Transverse colon (tissue), 4 donors: ENCODE data around the gene DIPK1B. TPM values are rescaled to one million over a fixed set of nuclear protein-coding genes. Genes with fewer than 3 reads are reported as not detected.

Source experiments
- DNase-seq: peaks from one replicate; pipeline ENCODE4 v3.0.0-alpha.2; 2019
- H3K27ac ChIP-seq, 4 donors: fragments of 200-600 bp; sonication (generic); 2 replicates each; pipeline ENCODE4 v1.5.1; 2016 to 2018; ENCODE audit warnings: inconsistent platforms in 4 of 4
- H3K27me3 ChIP-seq: fragments of 200-600 bp; sonication (generic); 2 replicates; pipeline ENCODE4 v1.5.1; 2017; ENCODE audit warnings: inconsistent platforms
- H3K36me3 ChIP-seq, 4 donors: fragments of 200-600 bp; sonication (generic); 2 replicates each; pipeline ENCODE4 v1.5.1; 2017 to 2019; ENCODE audit warnings: inconsistent platforms in 4 of 4
- H3K4me1 ChIP-seq, 4 donors: fragments of 200-600 bp; sonication (generic); 2 replicates each; pipeline ENCODE4 v1.5.1; 2017 to 2020; ENCODE audit warnings: inconsistent platforms in 4 of 4
- H3K4me3 ChIP-seq, 4 donors: fragments of 200-600 bp; sonication (generic); 1 replicate in 1 of 4; 2 replicates in 3 of 4; pipeline versions ENCODE4 v1.5.1 to v1.6.1; 2017 to 2019; ENCODE audit warnings: inconsistent platforms in 4 of 4
- H3K9me3 ChIP-seq, 2 donors: fragments of 200-600 bp; sonication (generic); 2 replicates each; pipeline ENCODE4 v1.5.1; 2017 to 2019; ENCODE audit warnings: inconsistent platforms in 2 of 2
- CTCF ChIP-seq, 5 experiments: fragments of 200-600 bp in 3 of 5; fragments of 450-650 bp in 2 of 5; sonication (generic) in 3 of 5; IDR thresholded peaks; 1 replicate in 2 of 5; 2 replicates in 3 of 5; pipeline ENCODE4 v1.5.1; 2016 to 2017; ENCODE audit warnings: antibody characterized with exemption in 5 of 5, inconsistent platforms in 3 of 5, mild to moderate bottlenecking in 2 of 5, moderate library complexity in 1 of 5
- EP300 ChIP-seq: sonication (generic); formaldehyde crosslinking; IDR thresholded peaks from one replicate; pipeline ENCODE4 v1.6.1; 2017; ENCODE audit warnings: antibody characterized with exemption, low read depth
- POLR2A ChIP-seq: fragments of 450-650 bp; IDR thresholded peaks from one replicate; pipeline ENCODE4 v1.6.1; 2016; ENCODE audit warnings: antibody characterized with exemption, mild to moderate bottlenecking, moderate library complexity
- POLR2AphosphoS5 ChIP-seq, 3 donors: sonication (generic); formaldehyde crosslinking; IDR thresholded peaks; one replicate each; pipeline ENCODE4 v1.6.1; 2016; ENCODE audit warnings: antibody characterized with exemption in 3 of 3
- WGBS, 2 donors: methylation state at CpG; one replicate each; pipeline ENCODE4 v1.1.5; 2018; ENCODE audit warnings: low coverage in 1 of 2; 5-methylcytosine and 5-hydroxymethylcytosine counted together
- in situ Hi-C, 4 donors: fragments of 200-750 bp; cut with MboI; loops; one replicate each; pipeline versions ENCODE4 v1.15.0 to v1.15.1; 2017; ENCODE audit warnings: low sequenced_read_pairs in 3 of 4, low pct_ligation_motif_present in 1 of 4, low pct_unique_long_range_greater_than_20kb in 1 of 4
- intact Hi-C: fragments of 100-400 bp; cut with DNase I; formaldehyde crosslinking; loops from one replicate; pipeline ENCODE4 v1.15.1; 2023; ENCODE audit warnings: low total_unique reads
- total RNA-seq, 4 donors: library from RNA; depleted of rRNA; stranded (reverse); fragments of >200 nt; gene quantifications; one replicate each; pipeline ENCODE4 v1.1.0, GENCODE V29; 2016

Gene DIPK1B
- total RNA-seq, 4 donors from 2014 or later = 3.5 to 12.3 (median 3.9) TPM

- peaks cover 33 to 71% (median 44%) of the 10 kb centered on the region in 4 donors for H3K4me1 ChIP-seq
- H3K4me3 ChIP-seq = peak overlapping the region in 3 of 4 donors; percentile 64 to 87 (median 70)
- intact Hi-C loops = loop anchor here (5.0 kb wide), 1 partner anchor 40 kb away; no protein-coding TSS in a partner anchor
Observed at GRCh38 chr9:136687721-136688223, 24.6 kb upstream of the DIPK1B start.

DNA sequence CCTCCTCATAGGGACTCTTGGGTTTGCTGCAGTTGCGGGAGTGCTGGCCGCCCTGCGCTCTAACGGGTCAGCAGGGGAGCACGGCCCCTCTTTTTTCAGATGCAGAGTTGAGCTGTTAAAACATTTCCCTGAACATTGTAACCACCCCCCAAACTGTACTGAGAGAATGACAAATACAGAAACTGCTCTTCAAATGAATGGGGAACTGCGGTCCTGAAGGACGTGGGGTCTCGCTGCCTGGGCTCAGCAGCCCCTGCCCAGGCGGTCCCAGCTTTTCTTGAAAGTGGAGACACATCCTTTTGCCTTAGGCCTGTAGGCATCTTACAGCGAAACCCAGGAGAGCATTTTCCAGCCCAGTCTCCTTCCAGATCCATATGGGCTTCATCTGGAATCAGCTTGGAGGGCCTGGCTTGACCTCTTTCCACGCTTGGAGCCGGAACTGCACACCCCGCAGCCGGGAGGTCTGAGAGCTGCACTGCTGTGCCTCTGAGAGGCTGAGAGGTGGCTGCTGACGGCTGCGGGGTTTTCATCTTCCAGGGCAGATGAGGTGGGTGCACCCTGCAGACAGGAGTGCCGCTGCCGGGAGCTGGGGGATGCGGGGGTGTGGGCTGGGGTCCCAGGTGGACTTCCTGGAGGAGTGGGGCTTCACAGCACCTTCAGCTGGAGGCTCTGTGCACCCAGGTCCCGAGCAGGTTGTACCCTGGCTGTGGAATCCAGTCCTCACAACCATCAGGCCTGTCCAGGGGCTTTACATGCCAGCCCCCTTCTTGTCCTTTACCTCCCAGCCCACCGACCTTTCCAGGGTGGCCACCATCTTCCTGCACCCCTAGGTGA, 23.9 kb upstream of the DIPK1B start:
- Histone ChIP-seq H3K27me3 (no peaks in the 10 kb centered on the region), H3K27ac (peak overlapping the region; percentile 88 to 94 (median 90)), H3K9me3 (no peaks in the 10 kb centered on the region), H3K4me1 (peaks cover 39 to 78% (median 51%) of the 10 kb centered on the region in 4 donors), H3K36me3 (no peaks in the 10 kb centered on the region), H3K4me3 (no peak overlapping the region)
- WGBS, 2 donors = 50 to 64% methylated on average over 1 to 21 of the region's 21 CpGs
- TF ChIP-seq POLR2AphosphoS5 (IDR thresholded peaks at IDR 0.05) (no peak), EP300 (no peak), CTCF (IDR thresholded peaks at IDR 0.05) (no peak), POLR2A (no peak)
- in situ Hi-C loops = no loop called here
- no peak for DNase-seq
- intact Hi-C loops = loop anchor here (5.0 kb wide), 1 partner anchor 39 kb away; no protein-coding TSS in a partner anchor

More at GRCh38 chr9:136687721-136688223, 24.6 kb upstream of the DIPK1B start:
- peak; percentile 87 for DNase-seq
- in situ Hi-C loops = no loop called here
- 29% methylated on average over 17 of the region's 37 CpGs; no CpG with 5 or more reads in 1 of the 2 donors for WGBS, 2 donors
- Histone ChIP-seq H3K9me3 (no peaks in the 10 kb centered on the region), H3K27me3 (no peaks in the 10 kb centered on the region), H3K27ac (peak overlapping the region; percentile 88 to 94 (median 90)), H3K36me3 (no peaks in the 10 kb centered on the region)
- TF ChIP-seq EP300 (no peak), POLR2A (no peak), POLR2AphosphoS5 (IDR thresholded peaks at IDR 0.05) (peak in 1 of 3 donors; percentile 38), CTCF (IDR thresholded peaks at IDR 0.05) (no peak)

GRCh38 chr9:136689108-136689460, 23.3 kb upstream of the DIPK1B start:
- DNase-seq = no peak

More at GRCh38 chr9:136689108-136689460, 23.3 kb upstream of the DIPK1B start:
- H3K4me1 ChIP-seq = peaks cover 42 to 80% (median 57%) of the 10 kb centered on the region in 4 donors
- H3K27me3 ChIP-seq = no peaks in the 10 kb centered on the region
- no peaks in the 10 kb centered on the region for H3K36me3 ChIP-seq
- H3K4me3 ChIP-seq = no peak overlapping the region
- no peaks in the 10 kb centered on the region for H3K9me3 ChIP-seq
- intact Hi-C loops = loop anchor here (5.0 kb wide), 1 partner anchor 38 kb away; no protein-coding TSS in a partner anchor
- peak overlapping the region in 3 of 4 donors; percentile 88 to 91 (median 90) for H3K27ac ChIP-seq
- WGBS, 2 donors = 70 to 71% methylated on average over 6 to 7 of the region's 7 CpGs
- TF ChIP-seq EP300 (no peak), CTCF (IDR thresholded peaks at IDR 0.05) (no peak), POLR2A (no peak), POLR2AphosphoS5 (IDR thresholded peaks at IDR 0.05) (no peak)
- in situ Hi-C loops = no loop called here
